ENCODE data around the gene DACT3.

DACT3 gene

DNA sequence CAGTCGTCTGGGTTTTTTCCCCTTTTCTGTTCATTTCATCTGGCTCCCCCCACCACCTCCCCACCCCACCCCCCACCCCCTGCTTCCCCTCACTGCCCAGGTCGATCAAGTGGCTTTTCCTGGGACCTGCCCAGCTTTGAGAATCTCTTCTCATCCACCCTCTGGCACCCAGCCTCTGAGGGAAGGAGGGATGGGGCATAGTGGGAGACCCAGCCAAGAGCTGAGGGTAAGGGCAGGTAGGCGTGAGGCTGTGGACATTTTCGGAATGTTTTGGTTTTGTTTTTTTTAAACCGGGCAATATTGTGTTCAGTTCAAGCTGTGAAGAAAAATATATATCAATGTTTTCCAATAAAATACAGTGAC, 50.6 kb downstream of the DACT3 start:
- DNase-seq, result no peak

GRCh38 chr19:46609511-46610412, 51.2 kb downstream of the DACT3 start:
- no peak for DNase-seq

GRCh38 chr19:46608581-46609345, 52.2 kb downstream of the DACT3 start:
- DNase-seq, result no peak

- DNase-seq, result no peak
These were observed 52.8 kb downstream of the DACT3 start for GRCh38 chr19:46608178-46608577.

DNA sequence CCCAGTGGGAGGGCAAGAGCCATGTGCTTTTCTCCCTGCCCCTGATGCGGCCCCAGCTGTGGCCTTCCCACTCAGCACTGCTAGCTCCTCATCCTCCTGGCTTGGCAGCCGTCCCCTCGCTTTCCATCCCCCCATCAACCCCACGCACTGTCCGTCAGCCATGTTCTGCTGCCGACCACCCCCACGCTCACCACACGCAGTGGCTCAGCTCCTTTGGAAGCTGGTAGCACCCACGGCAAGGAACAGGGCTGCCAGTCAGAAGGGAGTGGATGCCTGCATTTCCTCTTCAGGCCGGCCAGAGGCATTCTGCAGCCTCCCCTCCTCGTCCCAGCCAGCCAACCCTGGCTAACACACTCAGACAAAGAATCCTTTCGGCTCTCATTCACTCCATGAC, 53.5 kb downstream of the DACT3 start:
- DNase-seq, result no peak

GRCh38 chr19:46606681-46607447, 54.1 kb downstream of the DACT3 start:
- no peak for DNase-seq

DNA sequence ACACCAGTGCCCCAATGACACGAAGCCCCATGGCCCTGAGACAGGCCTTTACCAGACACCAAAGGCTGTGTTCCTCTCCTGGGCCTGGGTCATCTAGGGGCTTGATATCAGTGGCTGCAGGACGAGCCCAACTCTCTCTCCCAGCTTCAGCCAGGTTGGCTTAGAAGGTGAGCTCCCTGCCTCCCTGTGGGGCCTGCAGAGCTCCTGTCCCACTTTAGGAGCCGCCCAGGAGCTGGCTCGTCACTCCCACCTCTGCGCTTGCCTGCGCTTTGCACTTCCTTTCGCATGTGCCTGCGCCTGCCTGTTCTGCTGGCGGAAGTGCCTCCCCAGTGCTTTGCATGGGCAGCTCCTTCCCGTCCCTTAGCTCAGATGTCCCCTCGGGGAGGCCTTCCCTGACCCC, 55.0 kb downstream of the DACT3 start:
- DNase-seq, result no peak

- no peak for DNase-seq
These were observed 55.6 kb downstream of the DACT3 start for GRCh38 chr19:46605356-46605821.

DNA sequence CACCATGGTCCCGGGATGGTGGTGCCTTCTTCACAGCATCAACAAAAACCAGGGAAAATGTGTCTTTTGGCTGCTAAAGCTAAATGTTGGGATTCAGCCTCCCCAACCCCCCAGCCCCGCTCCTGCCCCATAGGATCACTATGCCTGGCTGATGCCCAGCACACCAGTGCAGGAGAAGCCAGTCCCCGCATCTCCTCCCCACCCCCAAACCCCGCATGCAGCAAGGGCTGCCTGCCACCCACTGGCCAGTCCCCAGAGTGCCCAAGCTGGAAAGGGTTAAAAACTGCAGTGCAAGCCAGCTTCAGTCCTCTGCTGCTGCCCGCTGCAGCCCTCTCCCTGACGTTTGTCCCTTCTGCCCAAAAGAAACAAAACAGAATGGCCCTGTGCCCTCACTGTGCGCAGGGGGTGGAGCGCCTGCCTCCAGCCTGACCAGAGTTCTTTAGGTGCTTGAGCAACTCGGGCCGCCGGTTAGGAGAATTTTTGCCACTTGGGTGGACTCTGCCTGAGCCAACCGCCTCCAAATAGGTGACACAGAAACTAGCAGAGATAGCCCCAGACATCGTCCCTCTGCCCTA, 56.1 kb downstream of the DACT3 start:
- no peak for DNase-seq

DNA sequence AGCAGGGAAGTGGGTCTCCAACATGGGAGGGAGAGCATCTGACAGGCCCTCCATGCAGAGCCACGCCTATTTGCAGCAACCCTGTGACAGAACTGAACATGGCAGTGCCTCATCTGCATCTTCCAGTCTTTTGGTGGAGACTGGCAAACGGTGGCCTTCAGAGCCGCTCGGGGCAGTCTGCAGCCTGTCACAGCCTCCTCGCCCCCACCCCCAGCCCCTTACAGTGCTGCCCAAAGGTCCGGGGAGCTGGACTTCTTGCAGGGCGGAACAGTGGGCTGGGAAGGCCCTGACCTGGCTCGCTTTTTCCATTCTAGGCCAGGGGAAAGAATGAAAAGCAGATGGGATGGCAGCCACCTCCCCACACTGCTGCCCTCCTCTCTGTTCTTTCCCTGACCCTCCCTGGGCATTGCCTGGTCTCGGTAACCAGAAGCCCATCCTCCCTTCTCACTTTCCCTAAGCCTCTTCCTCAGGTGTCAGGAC, 57.2 kb downstream of the DACT3 start:
- no peak for DNase-seq

DNA sequence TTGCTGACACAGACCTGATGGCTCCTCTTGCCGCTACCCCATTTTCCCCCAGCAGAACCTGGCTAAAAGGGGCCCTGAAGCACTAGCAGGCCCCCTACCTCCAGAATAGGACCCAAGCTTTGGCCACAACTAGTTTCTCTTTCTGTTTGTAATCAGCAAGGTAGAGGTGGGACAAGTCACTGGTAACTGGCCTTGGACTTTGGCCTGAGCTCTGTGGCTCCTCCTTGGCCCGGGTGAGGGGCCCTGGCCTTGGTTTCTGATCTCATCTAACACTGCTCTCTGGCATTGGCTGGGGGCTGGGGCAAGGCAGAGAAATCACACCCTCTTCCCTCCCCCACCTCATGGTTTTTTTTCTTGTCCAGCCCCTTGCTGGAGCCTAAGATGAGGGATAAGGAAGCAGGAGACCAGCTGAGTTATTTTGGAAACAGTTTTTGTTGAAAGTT, 57.8 kb downstream of the DACT3 start:
- DNase-seq, result no peak

- DNase-seq, result no peak
These were observed 58.4 kb downstream of the DACT3 start for GRCh38 chr19:46602392-46603194.

GRCh38 chr19:46601318-46602224, 59.4 kb downstream of the DACT3 start, which contains the start of gene CALM3:
Gene CALM3, plus strand, starts transcription at chr19:46601330. Its CDS starts 105 bp downstream, at chr19:46601435.
- DNase-seq, result no peak

DNA sequence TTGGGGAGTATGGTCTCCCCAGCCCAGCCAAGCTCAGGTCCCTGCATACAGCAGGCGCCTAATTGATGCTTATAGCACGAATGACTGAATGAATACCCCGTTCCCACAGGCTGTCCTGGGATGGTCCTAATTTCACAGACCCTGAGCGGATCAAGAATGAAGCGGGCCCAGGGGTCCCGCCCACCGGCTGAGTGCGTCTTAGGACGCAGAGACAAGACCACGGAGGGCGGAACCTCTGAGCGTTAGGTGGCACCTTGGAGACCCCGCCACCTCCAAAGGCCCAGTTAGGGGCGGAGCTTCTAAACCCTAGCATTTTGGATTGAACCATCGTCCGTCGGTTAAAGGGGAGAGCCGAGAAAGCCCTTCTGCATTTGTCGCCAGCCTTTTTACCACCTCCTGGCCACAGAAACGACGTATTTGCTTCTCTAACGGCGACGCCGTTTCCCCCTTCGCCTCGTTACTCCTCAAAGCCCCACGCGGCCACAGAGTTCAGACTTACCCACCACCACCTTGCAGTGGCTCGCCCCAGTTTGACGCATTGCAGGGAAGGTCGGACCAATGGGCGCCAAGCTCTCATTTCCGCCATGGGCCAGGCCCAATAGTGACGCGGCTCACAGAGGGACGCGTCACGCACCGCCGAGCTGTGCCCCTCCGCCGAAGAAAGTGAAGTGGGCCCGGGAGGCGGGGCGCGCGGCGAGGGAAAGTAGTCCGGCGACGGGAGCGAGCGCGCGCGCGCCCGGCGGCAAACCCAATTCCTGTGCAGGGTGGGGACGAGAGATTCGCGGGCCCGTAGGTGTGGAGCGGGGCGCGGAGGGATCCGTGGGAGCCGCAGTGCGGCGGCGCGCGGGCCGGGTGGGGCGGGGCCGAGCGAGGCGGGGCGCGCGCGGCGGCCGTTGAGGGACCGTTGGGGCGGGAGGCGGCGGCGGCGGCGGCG, 60.3 kb downstream of the DACT3 start:
- peak; percentile 82 for DNase-seq

GRCh38 chr19:46599716-46600373, 61.1 kb downstream of the DACT3 start:
- DNase-seq, result no peak

DNA sequence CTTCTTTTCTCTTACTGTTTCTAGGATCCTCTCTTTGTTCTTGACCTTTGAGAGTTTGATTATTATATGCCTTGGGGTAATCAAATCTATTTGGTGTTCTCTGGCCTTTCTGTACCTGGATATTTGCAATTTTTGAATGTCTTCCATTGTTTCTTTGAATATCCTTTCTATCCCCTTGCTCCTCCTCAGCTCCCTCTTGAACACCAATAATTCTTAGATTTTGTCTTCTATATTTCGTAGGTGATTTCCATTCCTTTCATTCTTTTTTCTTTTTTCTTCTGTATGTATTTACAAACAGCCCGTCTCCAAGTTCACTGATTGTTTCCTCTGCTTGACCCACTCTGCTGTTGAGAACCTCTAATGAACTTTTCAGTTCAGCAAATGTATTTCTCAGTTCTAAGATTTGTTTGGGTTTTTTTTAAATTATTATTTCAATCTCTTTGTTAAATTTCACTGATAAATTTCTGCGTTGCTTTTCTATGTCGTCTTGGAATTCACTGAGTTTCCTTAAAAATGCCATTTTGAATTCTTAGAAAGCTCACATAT, 62.5 kb downstream of the DACT3 start:
- DNase-seq, result no peak
